CD4-positive, alpha-beta T cell treated with Interferon alpha-2 for 1 hour (primary cell): ENCODE results near the gene SHB.
A peak's percentile ranks its signal among the peaks of the same experiment; 100 is the strongest.

Source experiments
- DNase-seq, 2 donors: peaks; one replicate each; pipeline ENCODE4 v3.0.0-alpha.2; 2020 to 2022

The SHB gene, protein sequence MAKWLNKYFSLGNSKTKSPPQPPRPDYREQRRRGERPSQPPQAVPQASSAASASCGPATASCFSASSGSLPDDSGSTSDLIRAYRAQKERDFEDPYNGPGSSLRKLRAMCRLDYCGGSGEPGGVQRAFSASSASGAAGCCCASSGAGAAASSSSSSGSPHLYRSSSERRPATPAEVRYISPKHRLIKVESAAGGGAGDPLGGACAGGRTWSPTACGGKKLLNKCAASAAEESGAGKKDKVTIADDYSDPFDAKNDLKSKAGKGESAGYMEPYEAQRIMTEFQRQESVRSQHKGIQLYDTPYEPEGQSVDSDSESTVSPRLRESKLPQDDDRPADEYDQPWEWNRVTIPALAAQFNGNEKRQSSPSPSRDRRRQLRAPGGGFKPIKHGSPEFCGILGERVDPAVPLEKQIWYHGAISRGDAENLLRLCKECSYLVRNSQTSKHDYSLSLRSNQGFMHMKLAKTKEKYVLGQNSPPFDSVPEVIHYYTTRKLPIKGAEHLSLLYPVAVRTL

DNA sequence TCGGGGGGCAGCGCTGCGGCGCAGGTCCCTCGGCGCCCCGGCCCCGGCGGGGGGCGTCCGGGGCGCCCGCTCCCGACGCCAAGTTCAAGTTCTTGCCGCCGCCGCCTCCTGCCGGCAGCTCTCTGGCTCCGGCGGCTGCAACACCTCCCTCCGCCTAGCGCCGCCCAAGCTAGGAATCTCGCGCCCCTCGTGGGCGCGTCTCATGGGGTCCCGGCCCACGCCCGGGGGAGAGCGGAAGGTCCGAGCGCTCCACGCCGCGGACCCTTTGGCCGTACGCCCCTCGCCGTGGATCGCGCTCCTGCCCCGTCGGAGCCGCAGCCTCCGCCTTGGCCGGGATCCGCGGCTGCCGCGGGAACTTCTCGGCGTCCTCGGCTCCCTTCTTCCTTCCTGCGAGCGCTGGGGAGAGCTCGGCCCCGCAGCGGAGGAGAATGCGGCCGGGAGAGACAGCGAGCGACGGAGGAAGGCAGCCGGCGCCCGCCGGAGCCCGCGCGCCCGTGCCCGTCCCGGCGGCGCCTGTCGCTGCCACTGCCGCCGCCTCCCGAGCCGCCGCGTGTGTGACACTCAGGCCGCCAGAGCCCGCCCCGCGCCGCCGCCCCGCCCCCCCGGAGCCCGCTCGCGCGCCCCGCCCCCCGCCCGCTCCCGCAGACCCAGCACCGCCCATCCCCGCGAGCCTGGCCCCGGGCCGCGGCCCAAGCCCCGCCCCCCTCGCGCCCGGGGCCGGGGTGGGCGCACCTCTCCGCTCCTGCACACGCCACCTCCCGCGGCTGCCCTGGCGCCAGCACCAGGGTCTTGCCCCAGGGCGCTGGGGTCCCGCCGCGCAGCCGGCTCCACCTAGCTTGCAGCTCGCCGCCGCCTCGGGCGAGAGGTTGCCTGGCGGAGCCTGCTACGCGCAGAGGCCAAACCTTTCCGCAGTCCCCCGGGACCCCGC lies at the start of gene SHB:
Gene SHB, minus strand, starts transcription at position 527 of the 928 bp plus-strand sequence. CDS start 582 bp downstream, outside the sequence.
- peak; percentile 84 to 88 for DNase-seq

DNA sequence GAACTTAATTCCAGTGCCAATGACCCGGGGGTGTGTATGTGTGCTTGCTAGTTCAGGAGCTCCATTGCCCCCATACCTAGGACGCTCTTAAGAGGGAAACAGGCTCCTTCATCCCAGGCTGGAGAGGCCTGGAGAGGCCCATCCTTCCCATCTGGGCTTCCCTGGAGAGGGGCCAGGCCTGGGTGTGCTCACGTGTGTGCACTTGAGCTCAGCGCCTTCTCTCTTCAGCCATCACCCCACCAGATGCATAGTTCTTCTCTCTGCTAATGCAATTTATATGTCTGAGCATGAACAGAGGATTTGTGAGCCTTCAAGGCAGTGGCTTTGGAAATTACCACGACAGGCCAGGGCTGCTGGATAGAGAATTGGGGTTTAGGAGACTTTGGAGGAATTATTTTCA lies 48.6 kb upstream of the SHB start:
- no peak for DNase-seq

DNA sequence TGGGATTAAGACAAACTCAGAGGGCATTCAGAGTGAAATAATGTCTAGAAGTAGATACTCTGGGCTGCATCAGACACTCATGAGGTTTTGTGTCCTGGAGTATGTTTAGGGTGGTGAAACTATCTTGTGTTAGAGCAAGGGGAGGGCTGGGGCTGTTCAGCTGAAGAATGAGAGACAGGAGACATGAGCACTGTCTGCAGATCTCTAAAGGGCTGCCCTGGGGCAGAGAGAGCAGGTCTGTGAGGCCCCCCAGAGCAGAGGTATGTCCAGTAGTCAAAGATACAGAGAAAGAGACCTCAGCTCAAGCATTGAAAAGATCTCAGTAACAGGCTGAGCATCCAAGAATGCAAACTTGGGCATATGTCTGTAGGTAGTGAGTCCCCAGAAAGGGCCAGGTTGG lies 45.9 kb upstream of the SHB start:
- DNase-seq, result no peak

DNA sequence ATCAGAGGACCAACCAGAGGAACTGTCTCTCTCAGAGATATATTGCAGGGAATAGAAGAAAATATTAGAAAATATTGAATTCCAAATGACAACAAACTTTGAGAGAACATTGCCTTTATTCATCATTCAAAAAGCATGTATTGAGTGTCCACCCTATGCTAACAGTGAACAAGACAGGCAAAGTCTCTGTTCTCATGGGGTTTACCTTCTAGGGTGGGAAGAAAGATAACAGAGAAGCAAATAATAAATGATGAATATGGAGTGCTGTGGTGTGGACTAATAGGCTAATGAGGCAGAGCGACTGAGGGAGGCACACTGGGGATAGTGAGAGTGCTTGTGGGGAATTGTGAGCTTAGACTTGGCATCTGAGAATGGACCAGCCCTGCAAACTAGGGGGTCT lies 43.4 kb upstream of the SHB start:
- no peak for DNase-seq

DNA sequence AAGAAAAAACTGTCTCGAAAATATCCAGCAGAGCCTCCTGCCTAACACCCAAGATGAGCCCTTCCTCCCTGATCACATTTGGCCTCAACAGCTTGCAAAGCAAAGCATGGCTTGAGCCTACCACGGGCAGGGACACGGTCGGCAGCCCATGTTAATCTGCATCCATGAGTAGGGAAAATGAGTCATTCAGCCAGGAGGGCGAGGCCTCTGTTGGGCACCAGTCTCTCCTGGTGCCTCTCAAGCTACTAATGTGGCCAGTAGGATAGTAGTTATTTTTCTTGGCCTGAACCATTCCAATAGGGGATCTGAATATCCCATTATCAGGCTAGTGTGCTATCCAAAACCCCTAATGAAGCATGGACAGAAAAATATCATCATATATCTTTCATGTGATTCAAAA lies 43.0 kb upstream of the SHB start:
- no peak for DNase-seq

DNA sequence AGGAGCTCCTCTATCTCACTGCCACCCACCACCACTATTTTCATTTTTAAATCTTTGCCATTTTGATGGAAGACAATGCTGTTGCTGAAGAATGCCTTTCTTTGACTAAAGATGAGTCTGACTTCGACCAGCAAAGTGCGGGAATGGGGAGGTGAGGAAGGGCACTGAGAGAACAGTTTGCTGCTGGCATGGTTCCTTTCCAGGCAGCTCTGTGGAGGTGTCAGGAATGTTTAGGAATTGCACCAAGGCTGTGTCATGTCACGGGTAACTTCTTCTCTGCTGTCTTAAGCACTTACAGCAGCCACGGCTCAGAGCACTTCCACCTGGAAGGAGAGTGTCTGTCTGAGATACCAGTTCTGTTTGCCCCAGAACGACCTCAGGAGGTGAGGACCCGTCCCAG lies 41.4 kb upstream of the SHB start:
- no peak for DNase-seq

DNA sequence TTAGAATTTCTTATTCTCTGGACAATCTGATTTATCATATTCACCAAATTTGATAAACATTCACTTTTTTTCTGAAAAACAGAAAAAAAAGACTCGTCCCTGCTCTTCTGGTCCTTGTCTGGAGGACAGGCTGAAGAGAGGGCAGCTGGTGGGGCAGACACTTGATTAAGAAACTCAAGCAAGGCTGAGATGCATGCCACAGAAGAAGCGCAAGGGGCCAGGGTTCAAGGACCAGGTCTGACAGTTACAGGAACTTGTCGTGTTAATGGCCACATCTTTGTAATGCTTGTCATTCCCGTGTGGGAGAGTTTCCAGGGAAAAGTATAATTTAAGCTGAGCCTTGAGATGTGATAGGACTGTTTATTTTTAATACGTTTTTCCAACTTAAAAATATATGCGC lies 40.6 kb upstream of the SHB start:
- DNase-seq, result no peak

DNA sequence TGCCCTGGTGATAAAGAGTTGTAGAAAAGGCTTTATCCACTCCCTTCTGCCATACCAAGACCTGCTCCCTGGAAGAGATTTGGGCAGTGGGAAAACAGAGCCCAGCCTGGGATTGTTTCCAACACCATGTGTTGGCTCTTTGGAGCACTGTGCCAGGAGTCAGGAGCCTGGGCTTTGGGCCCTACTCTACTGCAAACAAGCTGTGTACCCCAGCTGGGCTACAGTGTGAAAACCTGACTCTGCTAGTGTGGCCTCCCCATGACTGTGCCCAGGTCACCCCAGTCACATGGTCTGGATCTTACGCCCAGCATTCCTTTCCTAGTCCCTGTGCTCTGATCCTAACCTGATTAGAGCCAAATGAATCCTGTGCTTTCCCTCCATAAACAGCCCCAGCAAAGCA lies 39.3 kb upstream of the SHB start:
- DNase-seq, result no peak

DNA sequence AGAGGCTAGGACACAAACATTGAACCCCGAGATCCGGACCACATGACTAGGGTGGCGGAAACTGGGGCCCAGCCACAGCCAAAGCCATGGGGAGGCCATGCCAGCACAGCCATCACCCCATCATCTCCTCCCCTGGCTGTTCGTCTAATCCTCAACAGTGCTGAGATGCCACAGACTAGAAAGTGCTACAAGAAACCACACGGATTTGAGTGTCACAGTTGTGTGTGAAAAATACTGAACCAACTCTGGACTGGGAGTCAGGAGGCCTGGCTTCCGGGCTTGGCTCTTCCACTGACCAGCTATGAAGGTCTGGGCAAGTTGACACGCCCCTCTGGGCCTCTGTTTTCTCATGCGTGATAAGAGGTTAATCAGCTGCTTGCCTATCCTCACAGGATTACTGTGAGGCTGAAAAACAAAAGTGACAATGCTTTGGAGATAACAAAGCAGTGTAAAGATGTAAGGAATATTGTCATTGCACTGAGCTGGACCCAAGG lies 38.8 kb upstream of the SHB start:
- no peak for DNase-seq

DNA sequence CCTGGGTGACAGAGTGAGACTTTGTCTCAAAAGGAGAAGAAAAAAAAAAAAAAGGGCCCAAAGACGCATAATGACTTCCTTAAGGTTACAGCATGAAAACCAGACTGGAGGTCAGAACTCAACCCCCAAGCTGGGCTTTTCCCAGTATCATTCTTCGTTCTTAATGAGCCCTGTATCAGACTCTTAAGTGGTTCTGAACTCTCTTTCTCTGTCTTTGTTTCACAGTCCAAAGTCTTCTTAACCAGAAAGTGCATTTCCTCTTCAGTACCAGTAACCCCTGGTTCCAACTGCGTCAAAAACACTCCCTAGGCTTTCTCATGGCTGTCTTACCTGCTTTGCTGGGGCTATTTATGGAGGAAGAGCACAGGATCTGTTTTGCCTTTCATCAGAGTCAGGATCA lies 38.4 kb upstream of the SHB start:
- DNase-seq, result no peak

DNA sequence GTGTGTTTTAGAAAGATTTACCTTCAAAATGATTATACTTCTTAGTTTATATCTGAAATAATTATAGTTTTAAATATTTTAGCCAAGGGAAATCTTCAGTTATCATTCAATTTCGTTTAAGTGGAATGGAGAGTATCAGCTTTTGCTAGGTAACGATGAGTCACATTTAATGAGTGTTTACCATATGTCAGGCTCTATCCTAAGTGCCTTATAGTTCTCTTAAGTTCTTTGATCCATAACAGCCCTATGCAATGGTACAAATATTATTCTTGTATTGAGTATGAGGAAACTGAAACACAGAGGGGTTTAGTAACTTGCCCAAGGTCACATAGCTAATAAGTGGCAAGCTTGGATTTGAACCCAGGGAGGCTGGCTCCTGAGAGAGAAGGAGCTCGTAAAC lies 37.5 kb upstream of the SHB start:
- DNase-seq, result no peak

DNA sequence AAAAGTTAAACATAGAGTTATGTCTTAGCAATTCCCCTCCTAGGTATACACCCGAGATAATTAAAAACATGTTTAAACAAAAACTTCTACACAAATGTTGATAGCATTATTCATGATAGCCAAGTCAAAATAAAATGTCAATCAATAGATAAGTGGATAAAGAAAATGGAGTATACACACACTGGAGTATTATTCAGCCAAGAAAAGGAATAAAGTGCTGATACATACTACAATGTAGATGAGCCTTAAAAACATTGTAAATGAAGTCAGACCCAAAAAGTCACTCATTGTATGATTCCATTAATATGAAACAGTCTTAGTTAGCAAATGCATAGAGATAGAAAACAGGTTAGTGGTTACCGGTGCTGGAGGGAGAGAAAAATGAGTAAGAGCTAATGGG lies 34.3 kb upstream of the SHB start:
- no peak for DNase-seq

DNA sequence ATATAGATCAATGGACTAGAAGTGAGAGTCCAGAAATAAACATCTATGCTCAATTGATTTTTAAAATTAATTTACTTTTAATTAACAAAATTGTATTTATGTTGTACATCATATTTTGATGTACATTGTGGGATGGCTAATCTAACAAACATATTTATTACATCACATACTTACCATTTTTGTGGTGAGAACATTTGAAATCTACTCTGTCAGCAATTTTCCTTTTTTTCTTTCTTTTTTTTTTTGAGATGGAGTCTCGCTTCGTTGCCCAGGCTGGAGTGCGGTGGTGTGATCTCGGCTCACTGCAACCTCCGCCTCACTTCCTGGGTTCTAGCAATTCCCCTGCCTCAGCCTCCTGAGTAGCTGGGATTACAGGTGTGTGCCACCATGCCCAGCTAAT lies 32.4 kb upstream of the SHB start:
- no peak for DNase-seq

DNA sequence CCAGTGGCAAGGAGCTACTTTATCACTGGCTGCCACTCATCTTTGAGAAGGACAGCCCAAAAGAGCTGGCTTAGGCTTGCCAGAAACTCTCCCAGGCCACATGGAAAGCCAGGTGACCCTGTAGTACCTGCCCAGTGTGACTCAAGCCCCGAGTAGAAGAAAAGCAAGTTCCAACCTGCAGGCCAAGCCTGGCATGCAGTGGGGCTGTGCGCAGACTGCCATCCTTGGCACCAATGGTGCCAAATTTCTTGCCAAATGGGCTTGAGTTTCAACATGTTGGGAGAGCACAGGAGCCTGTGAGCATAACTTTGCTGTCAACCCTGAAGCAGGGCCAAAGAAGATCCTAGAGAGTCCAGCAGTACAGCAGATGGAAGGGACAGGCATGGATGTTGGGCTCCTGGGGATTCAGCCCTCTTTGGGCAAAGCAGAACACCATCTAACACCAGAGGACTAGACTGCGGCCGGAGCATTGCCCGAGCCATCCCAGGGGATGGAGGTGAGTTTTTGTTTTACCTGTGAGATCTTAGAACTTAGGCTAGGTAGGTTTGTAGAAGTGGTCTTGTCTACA lies 27.3 kb upstream of the SHB start:
- no peak for DNase-seq

DNA sequence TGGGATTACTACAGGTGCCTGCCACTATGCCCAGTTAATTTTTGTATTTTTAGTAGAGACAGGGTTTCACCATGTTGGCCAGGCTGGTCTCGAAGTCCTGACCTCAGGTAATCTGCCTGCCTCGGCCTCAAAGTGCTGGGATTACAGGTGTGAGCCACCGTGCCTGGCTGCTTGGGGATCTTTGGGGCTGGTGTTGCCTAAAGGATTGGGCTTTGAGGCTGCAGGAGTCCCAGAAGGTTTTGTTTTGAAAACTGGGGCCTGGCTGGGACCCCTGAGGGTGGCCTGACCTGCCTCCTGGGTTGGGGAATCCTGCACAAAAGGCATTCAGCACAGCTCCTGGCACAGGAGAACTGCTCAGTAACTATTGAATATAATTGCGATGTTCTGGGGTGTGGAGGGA lies 25.1 kb upstream of the SHB start:
- DNase-seq, result no peak

DNA sequence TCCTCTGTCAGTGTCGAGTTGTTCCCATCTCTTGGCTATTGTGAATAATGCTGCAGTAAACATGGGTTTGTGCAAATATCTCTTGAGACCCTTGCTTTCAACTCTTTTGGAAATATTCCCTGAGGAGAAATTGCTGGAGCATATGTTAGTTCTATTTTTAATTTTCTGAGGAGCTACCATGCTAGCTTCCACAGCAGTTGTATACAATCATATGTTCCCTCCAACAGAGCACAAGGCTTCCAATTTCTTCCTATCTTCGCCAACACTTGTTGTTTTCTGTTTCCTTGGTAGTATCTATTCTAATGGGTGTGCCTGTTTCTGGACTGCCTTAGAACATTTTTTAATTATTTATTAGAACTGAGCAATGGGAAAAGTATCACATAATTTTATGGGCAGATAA lies 23.6 kb upstream of the SHB start:
- DNase-seq, result no peak

DNA sequence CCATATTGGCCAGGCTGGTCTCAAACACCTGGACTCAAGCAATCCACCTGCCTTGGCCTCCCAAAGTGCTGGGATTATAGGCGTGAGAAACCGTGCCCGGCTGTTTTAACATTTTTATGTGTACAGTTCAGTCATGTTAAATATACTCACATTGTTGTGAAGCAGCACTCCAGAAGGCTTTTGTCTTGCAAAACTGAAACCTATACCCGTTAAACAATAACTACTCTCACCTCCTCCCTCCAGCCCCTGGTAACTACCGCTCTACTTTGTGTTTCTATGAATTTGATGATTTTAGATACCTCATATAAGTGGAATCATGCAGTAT lies 23.1 kb upstream of the SHB start:
- no peak for DNase-seq

DNA sequence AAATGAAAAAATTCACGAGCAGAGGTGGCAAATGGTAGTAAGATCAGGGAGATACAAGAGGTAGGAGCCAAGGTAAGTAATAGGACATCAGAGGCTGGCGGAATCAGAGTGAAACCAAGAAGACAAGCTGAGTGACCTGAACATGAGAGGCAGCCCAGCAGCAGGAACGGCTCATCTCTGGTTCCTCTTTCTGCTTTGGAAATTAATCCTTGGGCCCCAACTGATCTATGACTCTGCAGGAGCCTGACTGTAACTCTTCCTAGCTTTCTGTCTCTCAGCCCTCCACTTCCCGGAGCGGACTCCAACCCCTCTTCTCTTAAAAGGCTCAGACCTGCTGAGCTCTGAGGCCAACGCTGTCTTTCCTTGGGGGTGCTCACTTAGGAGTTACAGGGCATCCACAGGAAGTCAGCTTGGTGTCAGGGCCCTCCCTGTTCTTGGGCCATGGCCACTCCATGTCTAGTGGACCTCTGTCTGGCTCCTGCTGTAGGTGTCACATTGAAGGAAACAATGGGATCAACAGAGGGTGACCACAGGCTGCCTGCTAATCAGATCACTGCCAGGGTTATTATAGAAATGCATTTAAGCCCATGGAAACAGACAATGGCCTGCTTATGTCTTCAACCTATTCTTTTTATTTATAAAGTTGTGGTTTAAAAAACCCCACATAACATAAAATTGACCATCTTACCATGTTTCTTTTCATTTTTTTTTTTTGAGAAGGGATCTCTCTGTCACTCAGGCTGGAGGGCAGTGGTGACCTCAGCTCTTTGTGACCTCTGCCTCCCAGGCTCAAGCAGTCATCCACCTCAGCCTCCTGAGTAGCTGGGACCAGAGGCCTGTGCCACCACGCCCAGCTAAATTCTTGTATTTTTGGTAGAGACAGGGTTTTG lies 22.5 kb upstream of the SHB start:
- no peak for DNase-seq

DNA sequence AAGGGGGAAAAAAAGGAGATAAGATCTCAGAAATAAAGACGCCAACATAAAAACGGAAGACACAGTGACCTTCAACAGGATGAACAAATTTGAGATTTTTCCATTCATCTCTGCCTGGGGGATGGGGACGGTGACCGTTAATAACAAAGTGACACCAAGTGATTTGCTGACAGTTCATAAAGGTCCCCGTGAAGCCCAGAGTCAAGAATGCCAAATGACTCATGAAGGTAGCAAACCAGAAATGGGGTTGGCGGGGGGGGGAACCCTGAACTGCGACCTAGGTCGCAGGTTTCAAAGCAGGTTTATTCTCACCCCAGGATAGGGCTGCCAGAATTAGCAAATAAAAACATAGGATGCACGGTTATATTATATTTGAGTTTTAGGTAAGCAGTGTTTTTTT lies 21.1 kb upstream of the SHB start:
- DNase-seq, result no peak

DNA sequence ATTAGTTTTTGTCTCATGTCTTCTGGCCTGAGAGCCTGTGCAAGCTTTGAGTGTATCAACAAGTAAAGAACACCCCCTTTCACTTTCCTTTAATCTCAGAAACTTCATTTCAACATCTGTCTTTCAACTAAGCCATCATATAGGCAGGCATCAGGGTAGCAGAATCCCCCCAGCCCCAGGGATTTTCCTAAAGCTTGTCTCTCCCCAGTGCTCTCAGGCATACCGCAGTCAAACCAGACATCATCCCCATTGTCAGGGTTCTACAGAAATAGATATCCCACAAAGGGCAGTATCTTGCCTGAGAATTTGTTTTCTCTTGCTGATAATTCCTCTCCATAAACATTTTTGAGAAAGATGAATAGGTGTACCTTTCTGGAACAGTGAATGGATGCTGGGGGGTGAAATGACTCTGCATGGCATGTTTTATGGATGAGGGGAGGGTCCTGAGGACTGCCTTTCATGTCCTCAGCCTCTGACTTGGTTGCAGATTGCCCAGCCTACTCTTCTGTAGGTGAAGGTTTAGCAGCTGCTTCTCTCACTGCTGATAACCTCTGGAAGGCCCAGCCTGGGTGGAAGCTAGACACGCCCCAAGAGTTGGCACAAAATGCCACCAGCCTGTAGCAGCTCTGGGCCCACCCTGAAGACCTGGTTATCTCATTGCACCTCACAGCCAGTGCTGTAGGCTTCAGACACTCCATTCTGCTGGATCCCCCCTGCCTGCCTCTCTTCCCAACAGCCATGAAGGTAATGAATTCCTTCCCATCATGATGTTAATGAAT lies 20.5 kb upstream of the SHB start:
- DNase-seq, result no peak
